CD4-positive, CD25-positive, alpha-beta regulatory T cell (primary cell): ENCODE measurements around the gene GALNS. TPM values are rescaled to one million over a fixed set of nuclear protein-coding genes. Genes with fewer than 3 reads are reported as not detected.

Experiments used
- ATAC-seq, 2 donors: fragments of 150-1000 bp; cut with Tn5 transposase; one replicate each; pipeline ENCODE4 v1.10.0; 2021; ENCODE audit warnings: low read depth in 2 of 2, moderate number of reproducible peaks in 2 of 2, moderate library complexity in 1 of 2
- DNase-seq, 3 donors: peaks; one replicate each; pipeline versions ENCODE4 v3.0.0 to v3.0.0-alpha.2; 2012 to 2022; ENCODE audit warnings: mixed read lengths in 1 of 3
- H3K27ac ChIP-seq: one replicate; pipeline ENCODE4 v1.7.0; 2013; ENCODE audit warnings: mild to moderate bottlenecking, low read length; ENCODE audit not compliant: insufficient read depth, poor library complexity, severe bottlenecking
- H3K27me3 ChIP-seq: one replicate; pipeline ENCODE4 v1.7.0; 2013; ENCODE audit warnings: low read length; ENCODE audit not compliant: control insufficient read depth, insufficient read depth
- H3K36me3 ChIP-seq: one replicate; pipeline ENCODE4 v1.7.0; 2013; ENCODE audit warnings: mild to moderate bottlenecking, low read length, moderate library complexity; ENCODE audit not compliant: control insufficient read depth, insufficient read depth
- H3K4me1 ChIP-seq: 2 replicates; pipeline ENCODE4 v1.7.0; 2013; ENCODE audit warnings: mild to moderate bottlenecking, low read length; ENCODE audit not compliant: insufficient read depth, control insufficient read depth, poor library complexity, severe bottlenecking
- H3K4me3 ChIP-seq: one replicate; pipeline ENCODE4 v1.7.0; 2013; ENCODE audit warnings: low read depth, mild to moderate bottlenecking, low read length, moderate library complexity
- H3K9me3 ChIP-seq, 2 experiments: 1 replicate in 1 of 2; 2 replicates in 1 of 2; pipeline ENCODE4 v1.7.0; 2013; ENCODE audit warnings: low read length in 2 of 2, mild to moderate bottlenecking in 1 of 2, moderate library complexity in 1 of 2; ENCODE audit not compliant: control insufficient read depth in 2 of 2
- H3K27ac Mint-ChIP-seq, 3 donors: one replicate each; pipeline ENCODE4 v1.8.0; 2020 to 2022; ENCODE audit warnings: mild to moderate bottlenecking in 3 of 3, mixed read lengths in 3 of 3, moderate library complexity in 2 of 3
- H3K27me3 Mint-ChIP-seq: one replicate; pipeline ENCODE4 v1.8.0; 2022; ENCODE audit warnings: mild to moderate bottlenecking, mixed read lengths
- H3K36me3 Mint-ChIP-seq: one replicate; pipeline ENCODE4 v1.8.0; 2020; ENCODE audit warnings: mixed read lengths
- H3K4me1 Mint-ChIP-seq, 4 donors: one replicate each; pipeline ENCODE4 v1.8.0; 2020 to 2022; ENCODE audit warnings: mixed read lengths in 4 of 4, mild to moderate bottlenecking in 1 of 4
- H3K4me3 Mint-ChIP-seq, 4 donors: one replicate each; pipeline ENCODE4 v1.8.0; 2020 to 2022; ENCODE audit warnings: mild to moderate bottlenecking in 4 of 4, mixed read lengths in 4 of 4, moderate library complexity in 3 of 4
- H3K9me3 Mint-ChIP-seq, 7 donors: one replicate each; pipeline ENCODE4 v1.8.0; 2020 to 2022; ENCODE audit warnings: mixed read lengths in 7 of 7, mild to moderate bottlenecking in 3 of 7, moderate library complexity in 2 of 7
- polyA plus RNA-seq, 4 donors: library from polyadenylated mRNA; unstranded; fragments of 300-500 nt; fragmentation: Illumina TruSeq; gene quantifications; one replicate each; pipeline ENCODE4 v1.2.3, GENCODE V29; 2021
- total RNA-seq: library from RNA; stranded (reverse); gene quantifications from one replicate; pipeline ENCODE4 v1.2.3, GENCODE V29; 2022

GALNS gene
- total and polyA plus RNA-seq, 5 donors from 2014 or later: 8.1 to 63.1 (median 12.5) TPM

DNA sequence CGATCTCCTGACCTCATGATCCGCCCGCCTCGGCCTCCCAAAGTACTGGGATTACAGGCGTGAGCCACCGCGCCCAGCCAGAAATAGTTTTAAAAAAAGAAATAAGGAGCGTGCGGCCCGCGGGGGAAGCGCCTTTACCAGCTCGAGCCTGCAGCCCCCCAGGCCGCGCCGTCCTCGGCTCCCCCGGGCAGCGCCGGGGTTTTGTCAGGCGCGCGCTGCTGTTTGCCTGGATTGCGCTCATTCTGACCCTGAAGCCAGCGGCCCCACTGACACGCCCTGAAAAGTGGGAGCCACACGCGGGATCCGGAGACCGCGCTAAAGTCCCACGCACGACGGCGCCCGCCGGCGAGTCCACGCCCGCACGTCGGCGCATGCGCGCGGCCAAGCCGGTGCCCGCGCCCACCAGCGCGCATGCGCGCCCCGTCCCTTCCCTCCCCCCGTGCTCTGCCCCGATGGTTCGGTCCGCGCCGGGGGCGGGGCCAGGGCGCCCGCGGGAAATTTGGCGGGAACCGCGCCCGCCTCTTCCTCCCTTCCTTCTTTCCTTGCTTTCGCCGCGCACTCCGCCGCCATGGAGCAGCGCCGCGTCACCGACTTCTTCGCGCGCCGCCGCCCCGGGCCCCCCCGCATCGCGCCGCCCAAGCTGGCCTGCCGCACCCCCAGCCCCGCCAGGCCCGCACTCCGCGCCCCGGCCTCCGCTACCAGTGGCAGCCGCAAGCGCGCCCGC, 53.3 kb downstream of the GALNS start, which contains the start of gene CDT1:
Gene CDT1, plus strand, starts transcription at position 526 of the 724 bp plus-strand sequence. Its CDS starts 43 bp downstream, at position 569.
- Histone ChIP-seq H3K4me3 (peak within 1 kb of the TSS; percentile 53), H3K9me3 (no peaks in the 10 kb centered on the region), H3K36me3 (no peaks in the 10 kb centered on the region), H3K4me1 (peaks cover 28% of the 10 kb centered on the region), H3K27ac (peak within 1 kb of the TSS; percentile 57), H3K27me3 (no peaks in the 10 kb centered on the region)
- DNase-seq (peak; percentile 79 to 85 (median 83)), ATAC-seq (peak; percentile 59 to 62)
- peak within 1 kb of the TSS; percentile 60 to 85 (median 83) for H3K27ac Mint-ChIP-seq
- H3K4me1 Mint-ChIP-seq: peaks cover 0 to 30% (median 11%) of the 10 kb centered on the region in 4 donors
- H3K9me3 Mint-ChIP-seq: no peaks in the 10 kb centered on the region
- peak within 1 kb of the TSS; percentile 87 to 93 (median 92) for H3K4me3 Mint-ChIP-seq
- H3K27me3 Mint-ChIP-seq: no peaks in the 10 kb centered on the region
- peaks cover 1% of the 10 kb centered on the region for H3K36me3 Mint-ChIP-seq

DNA sequence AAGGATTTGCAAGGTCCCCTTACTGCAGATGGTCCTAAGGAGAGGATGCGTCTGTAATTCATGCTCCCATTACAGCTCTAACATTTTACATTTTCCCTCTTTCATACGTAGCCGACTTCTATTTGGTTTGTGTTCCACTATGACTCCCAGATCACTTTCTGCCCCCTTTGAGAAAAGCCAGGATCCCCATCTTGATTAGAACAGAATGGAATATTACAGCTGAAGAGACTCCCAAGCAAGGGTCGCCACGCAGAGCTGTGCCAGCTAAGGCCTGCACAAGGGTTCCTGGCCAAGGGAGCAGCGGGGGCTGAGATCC, 56.5 kb downstream of the GALNS start:
- no peaks in the 10 kb centered on the region for H3K9me3 Mint-ChIP-seq
- no peaks in the 10 kb centered on the region for H3K27me3 ChIP-seq
- peaks cover 33% of the 10 kb centered on the region for H3K4me1 ChIP-seq
- H3K27ac ChIP-seq: no peak overlapping the region
- H3K4me3 ChIP-seq: no peak overlapping the region
- H3K4me3 Mint-ChIP-seq: peak overlapping the region in 3 of 4 donors; percentile 38 to 93 (median 55)
- H3K36me3 ChIP-seq: no peaks in the 10 kb centered on the region
- no peaks in the 10 kb centered on the region for H3K9me3 ChIP-seq
- no peaks in the 10 kb centered on the region for H3K36me3 Mint-ChIP-seq
- peaks cover 0 to 35% (median 16%) of the 10 kb centered on the region in 4 donors for H3K4me1 Mint-ChIP-seq
- no peaks in the 10 kb centered on the region for H3K27me3 Mint-ChIP-seq
- H3K27ac Mint-ChIP-seq: no peak overlapping the region
- ATAC-seq: no peak
- DNase-seq: no peak

DNA sequence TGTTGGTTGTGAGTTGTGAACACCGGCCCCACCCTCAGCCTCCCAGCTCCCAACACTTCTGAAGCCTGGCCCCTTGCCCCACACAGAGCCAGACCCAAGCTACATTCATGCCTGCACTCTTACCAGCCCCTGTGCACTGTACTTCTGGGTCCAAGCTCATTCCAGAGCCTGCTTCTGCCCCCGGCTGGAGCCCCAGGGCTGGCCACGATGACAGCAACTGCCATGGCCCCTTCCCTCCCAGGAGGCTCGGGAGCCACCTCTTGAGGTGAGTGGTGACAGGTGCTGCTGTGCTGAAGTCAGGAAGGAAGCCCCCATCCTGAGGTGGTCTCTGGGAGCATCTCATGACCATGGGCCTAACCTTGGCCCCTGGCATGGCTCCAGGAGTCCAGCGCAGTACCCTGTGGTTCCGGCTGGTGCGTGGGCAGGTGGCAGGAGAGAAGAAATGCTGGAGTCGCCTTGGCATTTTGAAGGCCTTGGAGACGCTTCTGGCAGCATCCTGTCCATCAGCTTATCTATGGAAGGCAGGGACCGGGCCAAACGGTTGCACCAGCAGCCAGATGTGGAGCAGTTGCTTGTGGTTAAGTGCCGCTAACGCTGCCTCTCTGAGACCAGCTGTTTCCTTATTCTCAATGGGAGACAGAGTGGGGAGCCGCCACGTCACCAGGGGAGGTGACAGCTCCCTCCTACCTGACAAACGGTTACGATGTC, 57.0 kb downstream of the GALNS start:
- Histone ChIP-seq H3K9me3 (no peaks in the 10 kb centered on the region), H3K36me3 (no peaks in the 10 kb centered on the region), H3K27ac (no peak overlapping the region), H3K27me3 (no peaks in the 10 kb centered on the region), H3K4me3 (no peak overlapping the region), H3K4me1 (peaks cover 35% of the 10 kb centered on the region)
- H3K4me1 Mint-ChIP-seq: peaks cover 0 to 40% (median 19%) of the 10 kb centered on the region in 4 donors
- DNase-seq (no peak), ATAC-seq (no peak)
- H3K9me3 Mint-ChIP-seq: no peaks in the 10 kb centered on the region
- no peaks in the 10 kb centered on the region for H3K36me3 Mint-ChIP-seq
- no peak overlapping the region for H3K27ac Mint-ChIP-seq
- peaks cover under 1% of the 10 kb centered on the region for H3K27me3 Mint-ChIP-seq
- H3K4me3 Mint-ChIP-seq: peak overlapping the region in 1 of 4 donors; percentile 93

DNA sequence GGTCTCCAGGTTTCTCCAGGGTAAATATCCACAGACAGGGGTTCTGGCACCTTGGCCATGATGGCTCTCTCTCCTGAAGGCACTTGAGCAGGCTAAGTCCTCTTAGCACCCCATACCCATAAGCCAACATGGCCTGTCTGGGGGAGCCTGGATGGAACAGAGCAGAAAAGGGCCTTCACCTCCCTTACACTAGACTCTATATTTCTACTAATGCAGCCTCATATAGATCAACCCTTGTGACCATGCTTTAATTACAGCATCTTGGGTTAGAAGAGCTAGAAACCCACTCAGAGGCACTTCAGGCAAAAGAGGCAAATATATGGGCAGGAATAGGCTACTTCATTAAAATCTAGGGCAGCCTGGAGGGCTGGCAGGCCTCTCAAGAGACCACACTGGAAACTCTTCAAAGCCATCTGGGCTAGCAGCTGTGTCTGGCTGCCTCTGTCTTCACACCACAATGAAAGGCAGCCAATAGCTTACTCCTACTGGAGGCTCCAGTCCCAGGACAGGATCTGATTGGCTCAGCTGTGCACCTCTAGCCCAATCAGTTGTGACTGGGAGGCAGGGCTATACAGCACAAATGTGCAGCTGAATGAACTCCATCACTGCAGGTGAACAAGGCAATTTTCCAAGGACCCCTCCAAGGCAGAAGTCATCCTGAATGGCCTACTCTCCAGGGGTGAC, 57.8 kb downstream of the GALNS start:
- H3K4me1 ChIP-seq: peaks cover 35% of the 10 kb centered on the region
- H3K4me3 ChIP-seq: no peak overlapping the region

DNA sequence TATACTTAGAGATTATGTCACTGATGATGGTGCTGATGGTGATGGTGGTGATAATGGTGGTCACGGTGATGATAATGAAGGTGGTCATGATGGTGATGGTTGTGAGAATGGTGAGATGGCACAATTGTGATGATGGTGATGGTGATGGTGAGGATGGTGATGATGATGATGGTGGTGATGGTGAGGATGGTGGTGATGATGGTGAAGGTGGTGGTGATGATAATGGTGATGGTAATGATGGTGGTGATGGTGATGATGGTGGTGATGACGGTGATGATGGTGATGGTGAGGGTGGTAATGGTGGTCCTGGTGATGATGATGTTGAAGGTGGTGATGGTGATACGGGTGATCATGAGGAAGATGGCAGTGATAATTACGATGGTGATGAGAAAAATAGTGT, 58.7 kb downstream of the GALNS start:
- Mint-ChIP-seq H3K4me1 (peaks cover 0 to 51% (median 21%) of the 10 kb centered on the region in 4 donors), H3K27ac (no peak overlapping the region), H3K9me3 (no peaks in the 10 kb centered on the region), H3K4me3 (no peak overlapping the region), H3K36me3 (no peaks in the 10 kb centered on the region), H3K27me3 (peaks cover 4% of the 10 kb centered on the region)
- Histone ChIP-seq H3K4me3 (no peak overlapping the region), H3K9me3 (no peaks in the 10 kb centered on the region), H3K27ac (no peak overlapping the region), H3K27me3 (no peaks in the 10 kb centered on the region), H3K4me1 (peaks cover 39% of the 10 kb centered on the region), H3K36me3 (no peaks in the 10 kb centered on the region)
- no peak for DNase-seq
- no peak for ATAC-seq

More for the DNA sequence above, 57.8 kb downstream of the GALNS start:
- no peaks in the 10 kb centered on the region for H3K9me3 Mint-ChIP-seq
- peaks cover 0 to 44% (median 20%) of the 10 kb centered on the region in 4 donors for H3K4me1 Mint-ChIP-seq
- Histone ChIP-seq H3K36me3 (no peaks in the 10 kb centered on the region), H3K27ac (no peak overlapping the region), H3K9me3 (no peaks in the 10 kb centered on the region), H3K27me3 (no peaks in the 10 kb centered on the region)
- no peak overlapping the region for H3K27ac Mint-ChIP-seq
- H3K36me3 Mint-ChIP-seq: no peaks in the 10 kb centered on the region
- H3K4me3 Mint-ChIP-seq: peak overlapping the region in 1 of 4 donors; percentile 43
- ATAC-seq (no peak), DNase-seq (no peak)
- H3K27me3 Mint-ChIP-seq: peaks cover 4% of the 10 kb centered on the region

DNA sequence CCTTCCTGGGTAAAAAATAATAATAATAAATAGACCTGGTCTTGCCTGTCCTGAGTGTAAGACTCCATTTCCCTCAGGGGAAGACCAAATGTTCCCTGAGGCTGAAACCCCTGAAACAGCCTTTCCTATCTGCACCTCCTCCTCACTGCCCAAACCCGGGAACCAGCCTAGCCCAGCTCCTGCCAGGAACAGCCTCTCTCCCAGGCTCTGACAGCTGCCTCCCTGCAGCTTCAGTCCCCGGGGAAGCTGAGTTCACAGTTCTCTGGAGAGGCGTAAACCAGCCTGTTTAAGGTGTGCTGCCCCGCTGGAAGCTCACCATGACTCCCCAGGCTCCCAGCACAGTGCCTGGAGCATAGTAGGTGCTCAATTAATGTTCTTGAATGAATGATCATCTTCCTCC, 60.5 kb downstream of the GALNS start:
- Histone ChIP-seq H3K4me1 (peaks cover 44% of the 10 kb centered on the region), H3K4me3 (no peak overlapping the region), H3K9me3 (no peaks in the 10 kb centered on the region), H3K36me3 (no peaks in the 10 kb centered on the region), H3K27ac (no peak overlapping the region), H3K27me3 (no peaks in the 10 kb centered on the region)
- peak overlapping the region in 1 of 4 donors; percentile 49 for H3K4me3 Mint-ChIP-seq
- H3K27me3 Mint-ChIP-seq: peaks cover 4% of the 10 kb centered on the region
- peaks cover 0 to 52% (median 19%) of the 10 kb centered on the region in 4 donors for H3K4me1 Mint-ChIP-seq
- ATAC-seq: no peak
- no peak for DNase-seq
- H3K36me3 Mint-ChIP-seq: no peaks in the 10 kb centered on the region
- no peaks in the 10 kb centered on the region for H3K9me3 Mint-ChIP-seq
- H3K27ac Mint-ChIP-seq: no peak overlapping the region

DNA sequence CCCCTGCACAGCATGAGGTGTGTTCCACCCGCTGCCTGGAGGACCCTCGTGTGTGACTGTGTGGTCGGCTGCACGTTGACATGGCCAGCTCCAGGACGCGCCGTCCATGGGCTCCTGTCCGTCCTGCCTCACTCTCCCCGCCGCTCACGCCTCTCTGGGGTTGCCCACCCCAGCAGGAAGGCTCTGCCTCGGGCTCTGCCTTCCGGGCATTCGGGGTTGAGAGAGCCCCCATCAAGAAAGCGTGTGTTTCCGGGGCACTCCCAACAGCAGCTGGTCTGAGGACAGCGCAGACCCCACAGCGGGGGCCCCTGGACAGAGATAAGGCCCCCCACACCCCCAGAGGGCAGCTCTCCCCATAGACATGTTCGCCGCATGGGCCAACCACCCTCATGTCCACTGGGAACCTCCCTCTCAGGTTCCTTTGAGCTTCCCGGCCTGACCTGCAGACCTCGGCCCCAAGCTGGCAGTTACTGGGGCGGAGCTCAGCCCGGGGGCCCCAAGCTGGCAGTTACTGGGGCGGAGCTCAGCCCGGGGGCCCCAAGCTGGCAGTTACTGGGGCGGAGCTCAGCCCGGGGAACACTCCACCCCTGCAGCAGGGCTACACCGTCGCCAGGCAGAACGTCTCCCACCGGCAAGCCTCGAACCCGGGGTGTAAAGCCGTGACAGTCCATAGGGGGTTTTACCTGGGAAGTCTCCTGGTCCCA, 63.3 kb downstream of the GALNS start:
- no peaks in the 10 kb centered on the region for H3K36me3 Mint-ChIP-seq
- H3K27me3 Mint-ChIP-seq: peaks cover 4% of the 10 kb centered on the region
- ATAC-seq (no peak), DNase-seq (no peak)
- H3K4me1 ChIP-seq: peaks cover 57% of the 10 kb centered on the region
- no peaks in the 10 kb centered on the region for H3K9me3 Mint-ChIP-seq
- peak overlapping the region; percentile 66 to 83 (median 73) for H3K27ac Mint-ChIP-seq
- H3K9me3 ChIP-seq: no peaks in the 10 kb centered on the region
- H3K27ac ChIP-seq: peak overlapping the region; percentile 41
- no peaks in the 10 kb centered on the region for H3K27me3 ChIP-seq
- peak overlapping the region in 3 of 4 donors; percentile 7 to 79 (median 36) for H3K4me3 Mint-ChIP-seq
- H3K4me1 Mint-ChIP-seq: peaks cover 0 to 61% (median 26%) of the 10 kb centered on the region in 4 donors
- H3K4me3 ChIP-seq: no peak overlapping the region
- no peaks in the 10 kb centered on the region for H3K36me3 ChIP-seq
